GM19043 (cell line): Measurements from ENCODE around the gene GAS7.

Experiments
- ATAC-seq: cut with Tn5 transposase; IDR thresholded peaks from one replicate; pipeline ENCODE4 v1.9.1; 2021; ENCODE audit warnings: low read depth; ENCODE audit not compliant: unreplicated experiment

GAS7 gene

DNA sequence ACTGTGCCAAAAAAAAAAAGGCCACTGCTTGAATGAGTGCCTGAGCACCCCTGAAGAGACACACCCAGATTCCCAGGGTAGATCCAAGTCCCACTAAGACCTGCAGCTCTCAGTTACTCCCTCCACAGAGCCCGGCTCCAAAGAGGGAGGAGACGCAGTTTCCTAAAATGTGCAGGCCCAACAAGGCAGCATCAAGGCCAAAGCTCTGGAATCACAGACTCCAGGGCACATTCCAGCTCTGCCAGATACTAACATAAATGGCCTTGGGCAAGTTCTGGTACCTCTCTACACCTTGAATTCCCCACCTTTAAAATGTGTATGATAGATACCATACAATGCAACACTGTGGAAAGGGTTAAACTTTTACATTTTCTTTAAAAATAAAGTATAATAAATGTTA is 57.0 kb downstream of the GAS7 start:
- ATAC-seq: no peak

DNA sequence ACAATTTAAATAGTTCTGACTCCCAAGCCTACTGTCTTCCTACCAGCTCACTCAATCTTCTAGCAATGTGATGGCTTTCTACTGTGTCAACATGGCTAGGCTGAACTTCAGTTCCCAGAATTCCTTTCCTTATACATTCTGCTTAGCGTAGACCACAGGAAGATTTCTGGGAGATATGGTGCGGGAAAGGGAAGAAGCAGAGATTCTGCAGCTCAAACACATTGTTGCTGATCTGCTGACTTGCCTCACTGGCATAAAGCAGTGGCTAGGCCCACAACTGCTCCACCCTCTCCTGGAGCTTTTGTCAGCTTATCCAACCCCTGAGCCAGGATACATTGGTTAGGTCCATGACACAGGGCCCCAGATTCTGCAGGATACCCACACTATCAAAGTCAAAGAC is 58.8 kb downstream of the GAS7 start:
- ATAC-seq: no peak

DNA sequence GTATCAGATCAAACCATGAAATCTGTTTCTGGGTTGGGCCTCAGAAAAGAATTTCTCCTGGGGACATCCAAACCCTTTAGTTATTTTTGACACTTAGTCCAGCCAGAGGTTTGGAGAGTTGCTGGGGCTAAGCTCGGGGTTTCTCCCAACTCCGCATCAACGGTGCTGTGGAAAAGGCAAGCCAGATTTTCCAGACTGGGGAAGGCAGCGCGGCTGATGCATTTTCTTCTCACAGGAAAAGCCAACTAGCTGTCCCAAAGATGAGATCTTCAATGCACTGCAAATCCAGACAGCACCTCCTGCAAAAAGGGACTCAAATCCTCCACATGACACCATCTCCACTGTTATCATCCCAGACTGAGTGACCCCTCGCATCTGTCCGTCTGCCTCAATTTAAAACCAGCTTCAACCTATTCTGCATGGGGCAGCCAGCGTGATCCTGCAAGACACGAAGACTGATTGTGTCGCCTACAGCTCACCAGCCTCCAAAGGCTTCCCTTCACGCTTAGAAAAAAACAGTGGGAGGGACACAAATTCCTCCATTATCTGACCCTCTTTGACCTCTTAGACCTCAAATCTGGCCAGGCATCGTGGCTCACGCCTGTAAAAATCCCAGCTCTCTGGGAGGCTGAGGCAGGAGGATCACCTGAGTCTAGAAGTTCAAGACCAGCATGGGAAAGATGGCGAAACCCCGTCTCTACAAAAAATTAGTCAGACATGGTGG is 62.0 kb downstream of the GAS7 start:
- no peak for ATAC-seq

DNA sequence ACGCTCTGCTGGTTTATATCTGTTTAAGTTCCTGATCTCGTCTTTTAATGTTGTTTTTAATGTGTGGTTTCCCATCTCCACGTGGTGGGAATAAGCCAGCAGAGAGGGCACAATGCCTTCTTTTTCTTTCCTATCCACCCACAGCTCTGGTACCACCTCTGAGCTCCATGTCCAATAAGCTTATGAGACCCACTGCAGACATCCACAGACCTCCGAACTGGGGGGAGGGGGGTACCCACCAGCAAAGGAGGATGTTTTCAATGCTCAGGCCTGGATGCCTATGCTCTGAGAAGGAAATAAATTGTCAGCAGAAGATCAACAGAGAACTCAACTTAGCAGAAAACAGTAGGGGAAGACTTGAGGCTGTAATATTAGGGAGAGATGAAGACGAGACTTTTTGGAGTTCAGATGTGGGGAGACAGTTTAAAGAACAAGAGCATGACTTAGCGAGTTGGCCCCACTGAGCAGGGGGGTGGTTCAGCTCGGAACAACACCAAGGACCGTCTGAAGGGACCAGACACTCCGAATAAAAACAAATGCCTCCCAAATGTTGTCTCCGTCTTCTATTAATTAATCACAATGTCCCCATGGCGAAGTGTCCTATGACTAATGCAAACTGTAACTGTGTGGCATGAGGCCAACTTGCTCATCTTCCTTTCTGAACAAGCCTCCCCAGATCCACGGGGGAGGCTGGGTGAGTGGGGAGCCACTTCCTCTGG is 62.7 kb downstream of the GAS7 start:
- no peak for ATAC-seq

DNA sequence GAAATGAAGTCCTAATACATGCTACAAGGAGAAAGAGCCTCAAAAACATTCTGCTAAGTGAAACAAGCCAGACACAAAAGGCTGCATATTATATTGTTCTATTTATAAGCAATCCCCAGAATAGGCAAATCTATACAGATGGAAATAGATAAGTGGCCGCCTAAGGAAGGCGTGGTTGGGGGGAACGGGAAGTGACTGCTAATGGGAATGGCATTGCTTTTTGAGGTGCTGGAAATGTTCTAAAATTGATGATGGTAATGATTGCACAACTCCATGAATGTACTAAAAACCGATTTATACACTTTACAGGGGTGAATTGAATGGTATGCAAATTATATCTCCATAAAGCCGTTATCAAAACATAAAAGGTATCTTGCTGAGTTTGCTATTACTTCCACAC is 67.7 kb downstream of the GAS7 start:
- no peak for ATAC-seq

DNA sequence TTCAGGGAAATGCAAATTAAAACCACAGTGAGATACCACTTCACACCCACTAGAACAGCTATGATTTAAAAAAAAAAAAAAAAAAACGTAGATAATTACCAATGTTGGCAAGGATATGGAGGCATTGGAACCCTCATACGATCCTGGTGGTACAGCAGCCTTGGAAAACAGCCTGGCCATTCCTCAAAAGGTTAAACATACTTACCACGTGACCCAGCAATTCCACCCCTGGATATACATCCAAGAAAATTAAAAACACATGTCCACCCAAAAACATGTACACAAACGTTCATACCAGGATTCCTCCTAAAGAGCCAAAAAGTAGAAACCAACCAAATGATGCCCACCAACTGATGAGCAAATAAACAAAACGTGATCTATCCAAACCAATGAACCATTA is 68.1 kb downstream of the GAS7 start:
- no peak for ATAC-seq

DNA sequence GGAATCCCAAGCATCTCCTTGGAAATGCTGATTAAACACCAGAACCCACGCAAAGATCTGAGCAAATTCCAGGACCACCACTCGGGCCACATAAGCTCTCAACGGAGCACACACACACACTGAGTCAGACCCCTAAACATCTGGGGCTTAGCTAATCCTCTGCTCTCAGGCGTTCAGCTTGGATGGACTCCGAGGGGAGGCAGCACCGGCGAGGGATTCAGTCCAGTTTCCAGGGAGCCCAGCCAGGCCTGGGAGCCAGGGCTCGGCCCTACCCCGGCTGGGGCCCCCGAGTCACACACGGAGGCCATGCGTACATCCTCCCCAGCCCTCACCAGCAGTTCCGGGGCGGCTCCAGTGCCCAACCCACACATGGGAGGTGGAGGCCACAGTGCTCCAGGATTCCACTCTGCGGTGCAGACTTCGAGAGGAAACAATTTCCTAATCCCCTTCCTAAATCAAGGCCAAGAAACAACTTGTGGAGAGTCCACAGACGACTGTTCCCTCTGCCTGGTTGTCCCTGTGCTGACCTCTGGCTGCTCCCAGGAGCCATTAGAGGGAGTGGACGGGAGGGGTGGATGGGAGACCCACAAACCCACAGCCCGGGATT is 70.5 kb downstream of the GAS7 start:
- ATAC-seq: no peak

DNA sequence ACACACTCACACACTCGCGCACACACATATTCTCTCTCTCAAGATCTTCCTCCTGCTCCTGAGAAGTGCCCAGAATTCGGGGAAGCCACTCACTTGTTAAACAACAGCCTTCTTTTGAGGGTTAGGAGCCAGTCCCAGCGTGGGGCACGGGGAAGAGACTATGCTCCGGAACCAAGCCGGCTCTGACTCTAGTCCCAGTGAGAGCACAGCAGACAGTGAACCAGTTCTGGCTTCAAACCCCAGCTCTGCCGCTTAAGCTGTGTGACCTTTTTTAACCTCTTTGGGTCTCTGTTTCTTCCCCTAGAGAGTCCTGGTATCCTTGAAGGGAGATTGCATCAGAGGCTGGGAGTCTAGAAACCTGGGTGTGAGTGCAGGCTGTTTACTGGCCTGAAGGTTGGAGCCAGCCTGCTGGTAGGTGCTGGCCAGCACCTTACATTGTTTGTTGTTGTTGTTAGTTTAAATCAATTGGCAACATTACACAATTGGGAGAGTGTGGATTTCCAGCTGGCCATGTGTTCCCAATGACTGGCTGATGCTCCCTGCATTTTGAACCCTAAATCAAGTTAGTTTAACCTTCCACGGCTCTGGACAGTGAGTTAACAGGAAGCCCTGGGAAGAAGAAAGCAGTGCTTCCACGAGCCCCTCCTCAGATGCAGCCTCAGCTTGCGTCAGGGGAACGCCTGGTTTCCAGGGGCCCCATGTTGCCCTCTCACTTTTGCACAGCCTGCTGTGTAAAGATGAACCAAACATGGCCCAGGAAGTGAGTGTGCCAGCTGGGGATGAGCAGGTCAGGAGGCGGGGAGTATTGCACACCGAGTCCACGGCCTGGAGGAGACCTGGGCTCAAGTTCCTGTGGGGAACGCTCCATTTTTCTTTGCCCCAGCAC is 71.5 kb downstream of the GAS7 start:
- no peak for ATAC-seq

DNA sequence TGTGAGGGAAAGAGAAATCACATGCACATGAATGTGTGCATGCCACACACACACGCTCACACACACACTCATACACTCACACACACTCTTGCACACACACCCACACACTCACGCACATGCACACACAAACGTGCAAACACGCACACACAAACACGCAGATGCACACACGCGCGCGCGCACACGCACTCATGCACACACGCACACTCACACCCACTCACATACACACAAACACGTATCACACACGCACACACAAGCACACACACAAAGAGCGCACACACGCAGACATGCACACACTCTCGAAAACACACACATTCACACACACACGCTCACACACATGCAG is 72.2 kb downstream of the GAS7 start:
- no peak for ATAC-seq

DNA sequence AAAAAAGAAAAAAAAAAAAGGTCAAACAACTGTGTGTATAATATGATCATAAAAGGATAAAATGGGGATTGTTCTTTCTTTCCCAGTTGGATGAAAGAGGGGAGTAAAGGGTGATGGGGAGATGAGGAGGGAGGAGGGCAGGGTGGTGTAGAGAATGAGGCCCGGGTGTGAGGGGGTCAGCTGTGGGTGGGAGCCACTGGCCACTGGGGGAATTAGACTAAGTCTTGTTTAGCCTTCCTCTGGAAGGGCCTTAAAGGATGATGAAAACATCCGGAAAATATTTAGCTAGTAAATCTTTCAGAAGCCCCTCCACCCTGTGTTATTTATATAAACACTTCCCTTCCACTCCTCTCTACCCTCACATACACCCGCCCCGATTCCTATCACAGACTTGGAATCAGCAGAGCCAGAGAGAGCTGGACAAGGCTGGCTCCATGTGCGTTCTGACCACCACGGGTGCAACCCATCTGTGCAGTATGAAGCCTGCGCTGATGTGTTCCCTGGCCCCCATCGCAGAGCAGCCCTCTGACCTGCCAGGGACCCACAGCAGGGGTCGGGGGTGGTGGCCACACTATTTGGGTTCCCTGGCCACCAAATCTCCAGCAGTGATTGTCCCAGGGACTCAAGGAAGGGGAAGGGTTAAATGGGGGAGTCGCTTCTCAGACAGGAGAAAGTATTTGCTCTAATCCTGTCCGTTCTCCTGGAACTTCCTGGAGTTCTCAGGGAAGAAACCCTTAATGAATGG is 72.7 kb downstream of the GAS7 start:
- no peak for ATAC-seq

DNA sequence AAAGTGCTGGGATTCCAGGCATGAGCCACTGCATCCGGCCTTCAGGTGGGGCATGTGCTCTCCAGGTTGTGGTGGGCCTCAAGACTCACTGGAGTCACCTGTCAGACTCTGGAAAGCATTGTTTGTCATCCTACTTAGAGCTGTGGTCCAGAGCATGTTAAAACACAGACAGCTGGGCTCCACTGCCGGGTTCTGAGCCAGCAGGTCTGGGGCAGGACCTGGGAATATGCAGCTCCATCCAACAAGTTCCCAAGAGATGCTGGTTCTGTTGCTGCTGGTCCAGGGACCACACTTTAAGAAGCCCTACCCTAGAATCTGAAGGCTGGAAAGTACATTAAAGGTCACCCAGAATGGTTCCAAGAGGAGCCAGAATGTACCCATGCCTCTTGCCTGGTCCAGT is 75.3 kb downstream of the GAS7 start:
- no peak for ATAC-seq

DNA sequence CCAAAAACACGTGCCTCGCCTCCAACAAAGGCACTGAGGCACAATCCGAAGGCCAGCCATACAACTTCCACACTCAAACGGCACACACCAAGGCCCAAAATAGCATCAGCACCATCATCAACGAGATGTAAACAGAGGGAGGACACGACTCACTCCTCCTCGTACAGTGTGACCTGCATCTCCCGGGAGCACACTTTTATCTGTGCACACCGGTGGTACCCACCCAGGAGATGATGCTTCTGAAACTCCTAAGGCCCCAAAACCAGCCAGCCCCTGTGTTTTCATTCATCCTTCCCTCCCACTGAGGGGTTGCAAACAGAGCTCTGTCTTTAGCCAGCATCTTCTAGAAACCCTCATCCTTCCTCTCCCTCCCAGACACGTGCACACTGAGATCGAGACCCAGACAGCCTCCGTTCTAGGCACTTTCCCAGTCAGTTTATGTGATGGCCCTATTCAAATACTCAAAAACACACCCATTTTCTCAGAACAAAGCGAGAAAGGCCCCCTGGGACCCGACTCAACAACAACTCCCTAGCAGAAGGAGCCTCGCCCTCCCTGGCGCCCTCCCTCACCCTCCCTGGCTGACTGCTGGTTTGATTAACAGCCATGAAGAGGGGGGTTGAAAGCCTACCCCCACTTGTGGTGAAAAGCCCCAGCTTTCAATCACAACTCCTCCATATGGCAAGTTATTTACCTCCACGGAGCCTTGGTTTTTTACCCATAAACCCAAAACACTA is 76.3 kb downstream of the GAS7 start:
- ATAC-seq: no peak

DNA sequence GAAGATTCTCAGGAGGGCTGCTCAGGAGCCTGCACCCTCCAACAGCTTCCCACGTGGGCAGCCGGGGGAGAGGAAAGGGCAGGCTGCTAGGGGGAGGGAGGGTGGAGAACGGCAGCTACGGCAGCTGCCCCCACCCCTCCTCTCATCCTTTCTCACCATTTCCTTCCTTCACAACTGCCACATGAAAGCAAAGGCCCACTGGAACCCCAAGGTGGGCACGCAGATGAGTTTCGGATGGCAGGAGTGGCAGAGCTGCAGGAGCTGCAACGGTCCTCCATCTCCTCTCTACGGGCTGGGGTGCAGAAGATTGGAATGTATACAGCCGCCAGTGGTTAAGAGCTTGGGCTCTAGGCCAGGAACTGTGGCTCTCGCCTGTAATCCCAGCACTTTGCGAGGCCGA is 77.7 kb downstream of the GAS7 start:
- no peak for ATAC-seq

DNA sequence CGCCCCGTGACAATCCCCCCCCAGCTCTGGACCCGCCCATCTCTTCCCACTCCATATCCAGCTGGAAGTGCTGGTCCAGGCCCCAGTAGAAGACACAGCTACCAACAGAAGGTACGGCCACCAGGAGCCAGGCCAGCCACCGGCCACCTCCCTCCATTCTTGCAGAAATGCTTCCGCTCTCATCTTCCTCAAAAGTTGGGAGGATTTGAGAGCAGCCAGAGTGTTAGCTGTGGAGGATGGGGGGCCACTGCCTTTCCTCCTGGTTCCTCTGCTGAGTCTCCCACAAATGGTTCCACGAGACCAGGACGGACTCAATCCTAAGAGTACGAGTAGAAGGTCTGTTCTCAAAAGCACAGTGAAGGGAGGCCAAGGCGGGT is 78.3 kb downstream of the GAS7 start:
- ATAC-seq: no peak

DNA sequence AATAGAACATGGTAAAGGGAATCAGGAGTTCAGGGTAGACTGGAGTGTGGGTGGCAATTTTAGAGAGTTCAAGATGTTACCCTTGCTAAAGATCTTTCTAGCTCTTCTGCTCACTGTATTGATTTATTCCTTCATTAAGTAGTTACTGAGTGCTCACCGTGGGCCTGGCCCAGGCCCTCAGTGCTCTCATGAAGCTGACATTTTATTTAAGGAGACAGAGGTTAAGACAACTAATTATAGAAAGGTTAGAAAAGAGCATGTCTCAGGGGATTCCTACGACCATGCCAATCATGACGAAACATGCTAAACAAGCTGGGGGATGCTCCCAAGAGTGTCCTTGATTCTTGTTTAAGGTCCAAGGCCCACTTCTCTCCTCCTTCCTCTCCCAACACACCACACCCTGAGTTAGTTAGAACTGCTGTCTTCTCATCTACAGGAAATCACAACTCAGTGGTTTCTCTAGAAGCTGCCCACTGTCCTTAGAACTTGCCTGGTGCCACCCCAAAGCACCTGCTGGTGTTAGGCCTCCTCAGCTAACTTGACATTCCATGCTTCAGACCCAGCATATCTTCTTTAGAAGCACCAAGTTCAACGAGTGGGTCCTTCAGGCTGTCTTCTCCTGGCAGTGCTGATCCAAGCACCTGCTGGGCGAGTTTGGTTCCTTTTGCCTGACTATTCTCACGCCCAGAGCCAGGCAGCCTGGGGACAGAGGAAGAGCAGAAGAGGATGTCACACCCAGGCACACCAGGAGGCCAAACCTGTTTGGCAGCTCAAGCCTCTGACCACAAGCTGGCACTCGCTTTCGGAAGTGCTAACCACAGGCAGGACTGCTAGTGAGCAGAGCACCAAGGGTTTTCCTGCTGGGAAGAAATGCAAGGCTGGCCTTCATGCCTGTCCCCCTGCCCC is 79.0 kb downstream of the GAS7 start:
- ATAC-seq: no peak

DNA sequence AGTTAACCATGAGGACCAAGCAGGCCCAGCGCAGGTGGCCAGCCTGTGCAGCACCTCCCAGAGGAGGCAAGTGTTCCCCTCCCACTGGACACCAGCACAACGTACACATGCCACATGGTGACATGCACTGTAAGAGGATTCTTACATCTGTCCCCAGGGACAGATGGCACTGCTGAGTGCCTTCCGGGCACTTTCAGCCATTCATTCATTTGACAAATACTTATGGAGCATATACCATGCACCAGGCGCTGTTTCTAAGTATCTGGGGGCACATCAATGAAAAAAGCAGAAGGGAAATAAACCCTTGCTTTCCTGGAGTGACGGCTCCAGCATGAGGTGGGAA is 79.6 kb downstream of the GAS7 start:
- no peak for ATAC-seq

DNA sequence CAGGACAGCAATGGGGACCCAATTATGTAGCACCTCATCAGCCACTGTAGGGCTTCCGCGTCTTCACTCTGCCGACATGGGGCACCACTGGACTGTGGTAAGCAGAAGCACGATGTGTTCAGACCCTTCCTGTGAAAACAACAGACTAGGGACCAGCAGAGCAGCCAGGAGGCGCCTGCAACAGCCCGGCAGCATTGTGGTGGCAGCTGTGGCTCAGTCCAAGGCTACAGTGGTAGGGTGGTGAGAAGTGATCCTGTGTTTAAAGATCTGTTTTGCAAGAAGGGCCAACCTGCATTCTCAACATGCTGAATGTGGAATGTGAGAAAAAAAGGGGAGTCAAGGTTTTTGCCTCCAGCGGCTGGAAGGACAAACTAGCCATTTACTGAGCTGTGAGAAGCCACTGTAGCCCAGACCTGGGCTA is 80.8 kb downstream of the GAS7 start:
- peak; percentile 38 for ATAC-seq

DNA sequence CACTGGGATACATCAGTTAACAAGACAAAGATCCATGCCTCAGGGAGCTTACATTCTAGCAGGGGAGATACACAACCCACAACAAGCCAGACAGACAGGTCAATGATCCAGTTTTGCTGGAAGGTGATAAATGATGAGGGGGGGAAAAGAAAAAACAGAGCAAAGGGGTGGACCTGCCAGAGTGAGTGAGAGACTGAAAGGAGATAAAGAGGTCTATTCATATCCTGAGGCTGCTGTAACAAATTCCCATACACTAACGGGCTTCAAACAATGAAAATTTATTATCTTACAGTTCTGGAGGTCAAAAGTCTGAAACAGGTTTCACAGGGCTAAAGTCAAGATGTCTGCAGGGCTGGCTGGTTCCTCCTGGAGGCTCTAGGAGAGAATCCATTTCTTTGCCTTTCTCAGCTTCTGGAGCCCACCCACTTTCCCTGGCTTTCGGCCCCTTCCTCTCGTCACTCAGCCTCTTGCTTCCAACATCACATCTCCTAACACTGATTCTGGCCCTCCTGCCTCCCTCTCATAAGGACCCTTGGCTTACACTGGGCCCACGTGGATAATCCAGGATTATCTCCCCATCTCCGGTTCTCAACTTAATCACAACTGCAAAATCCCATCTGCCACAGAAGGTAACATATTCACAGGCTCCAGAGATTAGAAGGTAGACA is 81.5 kb downstream of the GAS7 start:
- no peak for ATAC-seq
